CD8-positive, alpha-beta memory T cell (primary cell): Measurements from ENCODE around the gene CTNND2. TPM values are rescaled to one million over a fixed set of nuclear protein-coding genes. Genes with fewer than 3 reads are reported as not detected.

ENCODE experiments used
- CTCF ChIA-PET: fragments of 350-600 bp; sonication (Branson Sonifier 250); formaldehyde crosslinking; loops from one replicate; lab custom pipeline; 2021; ENCODE audit warnings: antibody characterized with exemption; lab: Charles Lee
- POLR2A ChIA-PET: fragments of 350-600 bp; sonication (Branson Sonifier 250); formaldehyde crosslinking; loops from one replicate; lab custom pipeline; 2021; ENCODE audit warnings: antibody characterized with exemption; lab: Charles Lee
- DNase-seq, 5 donors: peaks; one replicate each; pipeline versions ENCODE4 v3.0.0 to v3.0.0-alpha.2; 2020 to 2022; ENCODE audit warnings: mixed read lengths in 1 of 5
- H3K27ac ChIP-seq: one replicate; pipeline ENCODE4 v1.7.0; 2013; ENCODE audit warnings: low read depth, mild to moderate bottlenecking, low read length, moderate library complexity
- H3K27me3 ChIP-seq: 2 replicates; pipeline ENCODE4 v1.7.0; 2013; ENCODE audit warnings: low read length, mild to moderate bottlenecking; ENCODE audit not compliant: insufficient read depth, poor library complexity, severe bottlenecking
- H3K36me3 ChIP-seq: 2 replicates; pipeline ENCODE4 v1.7.0; 2013; ENCODE audit warnings: mild to moderate bottlenecking, low read length, moderate library complexity; ENCODE audit not compliant: insufficient read depth
- H3K4me1 ChIP-seq: 2 replicates; pipeline ENCODE4 v1.7.0; 2013; ENCODE audit warnings: mild to moderate bottlenecking, low read length, moderate library complexity; ENCODE audit not compliant: insufficient read depth
- H3K4me3 ChIP-seq: 2 replicates; pipeline ENCODE4 v1.7.0; 2013; ENCODE audit warnings: mild to moderate bottlenecking, low read length
- H3K9me3 ChIP-seq: 2 replicates; pipeline ENCODE4 v1.7.0; 2013; ENCODE audit warnings: mild to moderate bottlenecking, low read length
- H3K27ac Mint-ChIP-seq, 8 donors: one replicate each; pipeline ENCODE4 v1.8.0; 2020 to 2021; ENCODE audit warnings: mixed read lengths in 8 of 8, mild to moderate bottlenecking in 6 of 8, inconsistent platforms in 3 of 8, moderate library complexity in 3 of 8
- H3K27me3 Mint-ChIP-seq, 2 donors: one replicate each; pipeline ENCODE4 v1.8.0; 2020 to 2021; ENCODE audit warnings: mixed read lengths in 2 of 2, mild to moderate bottlenecking in 1 of 2, moderate library complexity in 1 of 2
- H3K36me3 Mint-ChIP-seq, 3 donors: one replicate each; pipeline ENCODE4 v1.8.0; 2020 to 2021; ENCODE audit warnings: mixed read lengths in 3 of 3, inconsistent platforms in 1 of 3, mild to moderate bottlenecking in 1 of 3
- H3K4me1 Mint-ChIP-seq, 3 donors: one replicate each; pipeline ENCODE4 v1.8.0; 2020 to 2021; ENCODE audit warnings: mixed read lengths in 3 of 3, inconsistent platforms in 1 of 3, mild to moderate bottlenecking in 1 of 3
- H3K4me3 Mint-ChIP-seq, 7 donors: one replicate each; pipeline ENCODE4 v1.8.0; 2020 to 2021; ENCODE audit warnings: mixed read lengths in 7 of 7, mild to moderate bottlenecking in 6 of 7, moderate library complexity in 4 of 7, inconsistent platforms in 2 of 7
- H3K9me3 Mint-ChIP-seq, 5 donors: one replicate each; pipeline ENCODE4 v1.8.0; 2020 to 2022; ENCODE audit warnings: mixed read lengths in 5 of 5, mild to moderate bottlenecking in 3 of 5, moderate library complexity in 2 of 5, inconsistent platforms in 1 of 5
- polyA plus RNA-seq: library from polyadenylated mRNA; unstranded; fragments of 300-500 nt; fragmentation: Illumina TruSeq; gene quantifications from one replicate; pipeline ENCODE4 v1.2.3, GENCODE V29; 2021
- total RNA-seq, 2 experiments: library from RNA; stranded (reverse); gene quantifications; one replicate each; pipeline ENCODE4 v1.2.3, GENCODE V29; 2021

CTNND2 gene
- total and polyA plus RNA-seq, 3 experiments from 2014 or later: not detected

DNA sequence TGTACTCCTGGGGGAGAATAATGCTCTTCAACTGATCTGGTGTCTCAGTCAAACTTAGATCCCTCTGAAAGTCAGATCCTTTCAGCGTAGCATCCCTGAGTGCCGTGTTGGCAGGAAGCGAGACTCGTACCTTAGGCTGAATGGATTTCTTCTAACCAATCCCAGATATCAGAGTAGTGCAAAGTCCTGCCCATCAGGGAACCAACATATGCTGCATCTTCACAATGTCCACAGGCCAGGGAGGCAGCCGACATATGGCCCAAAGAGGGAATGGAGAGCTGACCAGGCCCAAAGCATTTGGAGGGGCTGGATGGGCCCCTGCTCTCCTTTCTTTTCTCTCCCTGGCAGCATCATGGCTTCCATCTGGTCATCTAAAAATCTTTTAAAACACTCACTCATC is 646.2 kb downstream of the CTNND2 start:
- no peak overlapping the region for H3K27ac ChIP-seq
- DNase-seq: no peak
- H3K9me3 ChIP-seq: no peaks in the 10 kb centered on the region
- ChIA-PET CTCF (no interaction called here), POLR2A (no interaction called here)
- no peaks in the 10 kb centered on the region for H3K27me3 ChIP-seq
- Mint-ChIP-seq H3K4me3 (no peak overlapping the region), H3K27ac (no peak overlapping the region), H3K4me1 (peaks cover 0 to 2% (median 0%) of the 10 kb centered on the region in 3 donors), H3K27me3 (no peaks in the 10 kb centered on the region), H3K9me3 (peaks cover 0 to 3% (median 0%) of the 10 kb centered on the region in 5 donors), H3K36me3 (no peaks in the 10 kb centered on the region)
- no peaks in the 10 kb centered on the region for H3K36me3 ChIP-seq
- H3K4me1 ChIP-seq: no peaks in the 10 kb centered on the region
- H3K4me3 ChIP-seq: no peak overlapping the region

GRCh38 chr5:11252523-11252922 is 651.7 kb downstream of the CTNND2 start:
- Histone ChIP-seq H3K36me3 (no peaks in the 10 kb centered on the region), H3K4me3 (no peak overlapping the region), H3K9me3 (no peaks in the 10 kb centered on the region), H3K4me1 (no peaks in the 10 kb centered on the region), H3K27me3 (no peaks in the 10 kb centered on the region), H3K27ac (no peak overlapping the region)
- CTCF ChIA-PET: no interaction called here
- Mint-ChIP-seq H3K4me1 (peaks cover 0 to 2% (median 0%) of the 10 kb centered on the region in 3 donors), H3K9me3 (peaks cover 0 to 3% (median 0%) of the 10 kb centered on the region in 5 donors), H3K36me3 (no peaks in the 10 kb centered on the region), H3K27ac (peak overlapping the region in 1 of 8 donors; percentile 41), H3K27me3 (no peaks in the 10 kb centered on the region), H3K4me3 (no peak overlapping the region)
- DNase-seq: no peak
- POLR2A ChIA-PET: no interaction called here

DNA sequence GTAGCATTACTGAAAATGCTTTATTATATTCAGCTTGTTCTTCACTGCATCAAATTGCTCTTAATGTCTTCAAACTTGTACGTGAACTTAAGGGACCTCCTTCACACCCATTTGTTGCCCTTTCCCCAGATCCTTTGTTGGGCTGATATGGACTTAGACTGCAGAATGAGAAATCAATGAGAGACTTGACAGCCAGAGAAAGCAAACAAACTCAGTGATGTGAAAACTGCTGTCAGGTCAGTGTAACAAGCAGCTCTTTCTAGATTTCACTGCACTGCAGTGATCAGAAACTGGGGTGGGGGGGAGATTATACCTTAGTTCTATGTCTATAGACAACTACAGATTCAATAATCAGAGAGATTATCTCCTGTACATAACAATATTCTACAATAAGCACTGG is 652.2 kb downstream of the CTNND2 start:
- DNase-seq: no peak
- Histone ChIP-seq H3K9me3 (no peaks in the 10 kb centered on the region), H3K27ac (no peak overlapping the region), H3K4me3 (no peak overlapping the region), H3K36me3 (no peaks in the 10 kb centered on the region), H3K27me3 (no peaks in the 10 kb centered on the region), H3K4me1 (no peaks in the 10 kb centered on the region)
- ChIA-PET CTCF (no interaction called here), POLR2A (no interaction called here)
- no peaks in the 10 kb centered on the region for H3K36me3 Mint-ChIP-seq
- H3K9me3 Mint-ChIP-seq: peaks cover 0 to 3% (median 0%) of the 10 kb centered on the region in 5 donors
- peak overlapping the region in 1 of 8 donors; percentile 86 for H3K27ac Mint-ChIP-seq
- no peaks in the 10 kb centered on the region for H3K27me3 Mint-ChIP-seq
- peaks cover 0 to 2% (median 0%) of the 10 kb centered on the region in 3 donors for H3K4me1 Mint-ChIP-seq
- no peak overlapping the region for H3K4me3 Mint-ChIP-seq

GRCh38 chr5:11251247-11251646 is 653.0 kb downstream of the CTNND2 start:
- no peaks in the 10 kb centered on the region for H3K9me3 ChIP-seq
- H3K27ac ChIP-seq: no peak overlapping the region
- H3K4me1 ChIP-seq: no peaks in the 10 kb centered on the region
- ChIA-PET CTCF (no interaction called here), POLR2A (no interaction called here)
- no peaks in the 10 kb centered on the region for H3K27me3 ChIP-seq
- no peak overlapping the region for H3K4me3 ChIP-seq
- no peak overlapping the region for H3K4me3 Mint-ChIP-seq
- peaks cover 0 to 2% (median 0%) of the 10 kb centered on the region in 3 donors for H3K4me1 Mint-ChIP-seq
- no peaks in the 10 kb centered on the region for H3K36me3 Mint-ChIP-seq
- no peaks in the 10 kb centered on the region for H3K36me3 ChIP-seq
- peaks cover 0 to 3% (median under 1%) of the 10 kb centered on the region in 5 donors for H3K9me3 Mint-ChIP-seq
- no peak for DNase-seq
- no peaks in the 10 kb centered on the region for H3K27me3 Mint-ChIP-seq
- no peak overlapping the region for H3K27ac Mint-ChIP-seq

DNA sequence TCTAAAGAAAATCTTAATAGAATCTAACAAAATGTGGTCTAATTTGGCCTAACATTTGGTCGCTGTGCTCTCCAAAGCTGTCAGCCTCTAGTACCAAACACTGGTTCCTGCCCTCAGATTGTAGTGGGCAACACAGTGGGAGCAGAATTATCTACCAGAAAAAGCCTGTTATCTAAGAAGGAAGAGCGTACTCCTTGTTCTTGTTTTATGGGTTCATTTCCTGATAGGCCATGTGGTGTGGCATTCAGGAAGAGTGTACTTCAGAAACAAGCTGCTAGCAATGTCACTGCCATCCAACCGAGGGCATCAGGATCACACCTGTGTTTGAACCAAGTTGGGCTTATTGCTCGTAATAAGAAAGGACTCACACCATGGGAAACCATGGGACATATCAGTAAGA is 655.3 kb downstream of the CTNND2 start:
- no peaks in the 10 kb centered on the region for H3K36me3 Mint-ChIP-seq
- H3K27ac Mint-ChIP-seq: peak overlapping the region in 1 of 8 donors; percentile 30
- peaks cover 0 to 3% of the 10 kb centered on the region in 2 donors for H3K27me3 Mint-ChIP-seq
- ChIA-PET POLR2A (no interaction called here), CTCF (no interaction called here)
- Histone ChIP-seq H3K27me3 (no peaks in the 10 kb centered on the region), H3K4me1 (no peaks in the 10 kb centered on the region), H3K9me3 (no peaks in the 10 kb centered on the region), H3K36me3 (no peaks in the 10 kb centered on the region), H3K27ac (no peak overlapping the region), H3K4me3 (no peak overlapping the region)
- peak overlapping the region in 1 of 7 donors; percentile 30 for H3K4me3 Mint-ChIP-seq
- H3K9me3 Mint-ChIP-seq: peaks cover 0 to 5% (median 1%) of the 10 kb centered on the region in 5 donors
- DNase-seq: no peak
- H3K4me1 Mint-ChIP-seq: no peaks in the 10 kb centered on the region

DNA sequence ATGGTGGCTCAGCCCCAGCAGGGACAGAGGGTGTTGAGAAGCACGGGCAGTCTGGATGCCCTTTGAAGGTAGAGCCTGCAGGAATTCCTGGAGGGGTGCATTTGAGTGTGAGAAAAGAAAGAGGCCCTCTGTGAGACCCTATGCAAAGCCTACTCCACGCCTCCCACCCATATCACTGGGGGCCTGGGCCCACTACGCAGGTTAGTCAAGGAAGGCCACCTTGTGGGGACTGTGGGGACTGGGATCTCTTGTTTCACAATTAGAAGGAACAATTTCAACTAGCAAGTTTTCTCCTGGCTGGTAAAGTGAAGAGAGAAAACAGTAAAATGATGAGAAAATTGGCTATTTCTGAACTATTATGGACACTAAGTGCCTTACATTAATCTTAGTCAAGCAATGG is 657.0 kb downstream of the CTNND2 start:
- no peaks in the 10 kb centered on the region for H3K4me1 ChIP-seq
- H3K9me3 ChIP-seq: no peaks in the 10 kb centered on the region
- H3K27ac ChIP-seq: no peak overlapping the region
- H3K36me3 Mint-ChIP-seq: peaks cover 0 to 2% (median 0%) of the 10 kb centered on the region in 3 donors
- H3K9me3 Mint-ChIP-seq: peaks cover 0 to 5% (median 1%) of the 10 kb centered on the region in 5 donors
- peaks cover 0 to 3% of the 10 kb centered on the region in 2 donors for H3K27me3 Mint-ChIP-seq
- H3K36me3 ChIP-seq: no peaks in the 10 kb centered on the region
- peak overlapping the region in 1 of 8 donors; percentile 42 for H3K27ac Mint-ChIP-seq
- H3K4me3 ChIP-seq: no peak overlapping the region
- H3K4me3 Mint-ChIP-seq: no peak overlapping the region
- no peaks in the 10 kb centered on the region for H3K4me1 Mint-ChIP-seq
- no peak for DNase-seq
- POLR2A ChIA-PET: no interaction called here
- H3K27me3 ChIP-seq: no peaks in the 10 kb centered on the region
- CTCF ChIA-PET: no interaction called here

GRCh38 chr5:11240293-11241190 is 663.7 kb downstream of the CTNND2 start:
- Mint-ChIP-seq H3K36me3 (peaks cover 0 to 2% (median 0%) of the 10 kb centered on the region in 3 donors), H3K27ac (peak overlapping the region in 2 of 8 donors; percentile 37 to 56), H3K4me1 (no peaks in the 10 kb centered on the region), H3K4me3 (no peak overlapping the region), H3K27me3 (peaks cover 0 to 3% of the 10 kb centered on the region in 2 donors), H3K9me3 (peaks cover 0 to 8% (median 2%) of the 10 kb centered on the region in 5 donors)
- Histone ChIP-seq H3K27ac (no peak overlapping the region), H3K4me1 (no peaks in the 10 kb centered on the region), H3K9me3 (no peaks in the 10 kb centered on the region), H3K27me3 (no peaks in the 10 kb centered on the region), H3K36me3 (no peaks in the 10 kb centered on the region), H3K4me3 (no peak overlapping the region)
- ChIA-PET CTCF (no interaction called here), POLR2A (no interaction called here)
- DNase-seq: no peak

DNA sequence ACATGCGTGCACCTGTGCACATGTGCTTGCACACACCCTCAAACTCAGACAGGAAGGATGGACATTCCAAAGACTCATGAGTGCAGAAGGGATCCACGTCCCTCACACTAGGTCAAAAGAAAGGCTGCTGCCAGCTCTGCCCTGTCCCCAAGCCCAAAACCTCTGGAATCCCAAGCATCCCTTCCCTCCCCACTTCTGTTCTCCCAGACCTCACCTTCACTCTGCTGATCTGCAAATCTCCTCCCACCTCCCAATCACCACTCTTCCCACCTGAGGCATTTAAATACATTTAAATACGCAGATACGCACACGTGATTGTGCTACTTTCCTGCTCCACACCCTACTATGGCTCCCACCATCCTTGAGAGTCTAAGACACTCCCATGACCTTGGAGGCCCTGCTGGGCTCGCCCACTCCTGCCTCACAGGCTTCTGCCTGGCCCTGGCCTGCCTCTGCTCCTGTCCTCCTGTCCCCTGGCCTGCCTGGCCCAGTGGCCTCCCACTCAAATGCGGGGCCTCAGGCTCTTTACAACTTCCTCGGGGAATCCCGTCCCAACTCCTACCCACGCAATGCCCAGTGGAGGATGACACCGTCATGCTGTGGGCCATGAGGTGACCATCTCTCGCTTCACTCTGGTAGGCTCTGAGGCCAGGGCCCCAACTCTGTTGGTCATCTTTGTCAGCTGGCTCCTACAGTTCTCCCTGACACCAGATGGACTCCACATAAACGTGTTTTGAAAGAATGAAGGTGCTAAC is 664.8 kb downstream of the CTNND2 start:
- Mint-ChIP-seq H3K27me3 (no peaks in the 10 kb centered on the region), H3K4me3 (no peak overlapping the region), H3K9me3 (peaks cover 0 to 6% (median 2%) of the 10 kb centered on the region in 5 donors), H3K36me3 (peaks cover 0 to 2% (median under 1%) of the 10 kb centered on the region in 3 donors), H3K27ac (peak overlapping the region in 1 of 8 donors; percentile 43), H3K4me1 (peaks cover 5 to 10% (median 8%) of the 10 kb centered on the region in 3 donors)
- no peaks in the 10 kb centered on the region for H3K27me3 ChIP-seq
- no peak overlapping the region for H3K27ac ChIP-seq
- POLR2A ChIA-PET: no interaction called here
- CTCF ChIA-PET: no interaction called here
- no peak overlapping the region for H3K4me3 ChIP-seq
- no peaks in the 10 kb centered on the region for H3K36me3 ChIP-seq
- DNase-seq: no peak
- H3K4me1 ChIP-seq: peaks cover 2% of the 10 kb centered on the region
- no peaks in the 10 kb centered on the region for H3K9me3 ChIP-seq
